Lower leg skin (tissue), 4 donors: ENCODE data around the gene MOK. TPM values are rescaled to one million over a fixed set of nuclear protein-coding genes. Genes with fewer than 3 reads are reported as not detected.
"Not testable (repeated sequence)": the region's sequence is repeated elsewhere in the genome, so short reads cannot be mapped to it uniquely, and the experiment has no call there.

Experiments used
- DNase-seq, 2 donors: peaks; one replicate each; pipeline ENCODE4 v3.0.0-alpha.2; 2019; ENCODE audit warnings: low spot score in 2 of 2
- H3K4me3 ChIP-seq: fragments of 200-600 bp; sonication (generic); 2 replicates; pipeline ENCODE4 v1.5.1; 2017; ENCODE audit warnings: mild to moderate bottlenecking, low read depth; ENCODE audit not compliant: poor library complexity, severe bottlenecking
- POLR2A ChIP-seq, 2 donors: fragments of 450-650 bp; IDR thresholded peaks; one replicate each; pipeline ENCODE4 v1.6.1; 2016 to 2017; ENCODE audit warnings: antibody characterized with exemption in 2 of 2, mild to moderate bottlenecking in 1 of 2, moderate library complexity in 1 of 2
- WGBS, 2 donors: methylation state at CpG; one replicate each; pipeline ENCODE4 v1.1.5; 2018; 5-methylcytosine and 5-hydroxymethylcytosine counted together
- intact Hi-C: fragments of 100-400 bp; cut with DNase I; formaldehyde crosslinking; loops from one replicate; pipeline ENCODE4 v1.15.0; 2023; ENCODE audit warnings: low total_unique reads
- total RNA-seq, 4 donors: library from RNA; depleted of rRNA; stranded (reverse); fragments of >200 nt; gene quantifications; one replicate each; pipeline ENCODE4 v1.1.0, GENCODE V29; 2016
- TF ChIP-seq, protein P1 (sequence below), 3 donors: fragments of 450-650 bp; IDR thresholded peaks; one replicate each; pipeline ENCODE4 v1.5.1; 2016; ENCODE audit warnings: antibody characterized with exemption in 3 of 3, mild to moderate bottlenecking in 3 of 3, moderate library complexity in 2 of 3

The MOK gene
- total RNA-seq, 4 donors from 2014 or later = 2.1 to 12.2 (median 7.8) TPM

DNA sequence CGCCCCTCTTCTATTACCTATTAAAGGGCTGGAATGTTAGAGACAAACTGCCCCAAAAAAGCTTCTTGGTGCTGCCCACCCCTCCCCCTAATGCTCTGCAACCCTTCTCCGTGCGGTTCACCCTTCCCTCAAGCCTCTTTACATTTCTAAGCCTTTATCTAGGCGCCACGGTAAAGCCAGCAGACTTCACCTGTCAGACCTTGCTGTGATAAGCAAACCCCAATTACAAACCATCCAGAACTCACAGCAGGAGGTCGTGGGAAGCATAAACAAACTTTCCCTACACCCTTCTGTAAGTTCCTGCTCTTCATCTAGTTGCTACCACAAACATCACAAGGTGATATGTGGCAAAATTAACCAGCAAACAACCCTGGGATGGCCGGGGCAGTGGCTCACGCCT is 56.8 kb downstream of the MOK start:
- no peak for TF ChIP-seq POLR2A (IDR thresholded peaks at IDR 0.05)
- TF ChIP-seq, protein P1, sequence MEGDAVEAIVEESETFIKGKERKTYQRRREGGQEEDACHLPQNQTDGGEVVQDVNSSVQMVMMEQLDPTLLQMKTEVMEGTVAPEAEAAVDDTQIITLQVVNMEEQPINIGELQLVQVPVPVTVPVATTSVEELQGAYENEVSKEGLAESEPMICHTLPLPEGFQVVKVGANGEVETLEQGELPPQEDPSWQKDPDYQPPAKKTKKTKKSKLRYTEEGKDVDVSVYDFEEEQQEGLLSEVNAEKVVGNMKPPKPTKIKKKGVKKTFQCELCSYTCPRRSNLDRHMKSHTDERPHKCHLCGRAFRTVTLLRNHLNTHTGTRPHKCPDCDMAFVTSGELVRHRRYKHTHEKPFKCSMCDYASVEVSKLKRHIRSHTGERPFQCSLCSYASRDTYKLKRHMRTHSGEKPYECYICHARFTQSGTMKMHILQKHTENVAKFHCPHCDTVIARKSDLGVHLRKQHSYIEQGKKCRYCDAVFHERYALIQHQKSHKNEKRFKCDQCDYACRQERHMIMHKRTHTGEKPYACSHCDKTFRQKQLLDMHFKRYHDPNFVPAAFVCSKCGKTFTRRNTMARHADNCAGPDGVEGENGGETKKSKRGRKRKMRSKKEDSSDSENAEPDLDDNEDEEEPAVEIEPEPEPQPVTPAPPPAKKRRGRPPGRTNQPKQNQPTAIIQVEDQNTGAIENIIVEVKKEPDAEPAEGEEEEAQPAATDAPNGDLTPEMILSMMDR (IDR thresholded peaks at IDR 0.05) = no peak
- intact Hi-C loops = no loop called here
- 88 to 90% methylated on average over 8 of the region's 8 CpGs for WGBS, 2 donors

DNA sequence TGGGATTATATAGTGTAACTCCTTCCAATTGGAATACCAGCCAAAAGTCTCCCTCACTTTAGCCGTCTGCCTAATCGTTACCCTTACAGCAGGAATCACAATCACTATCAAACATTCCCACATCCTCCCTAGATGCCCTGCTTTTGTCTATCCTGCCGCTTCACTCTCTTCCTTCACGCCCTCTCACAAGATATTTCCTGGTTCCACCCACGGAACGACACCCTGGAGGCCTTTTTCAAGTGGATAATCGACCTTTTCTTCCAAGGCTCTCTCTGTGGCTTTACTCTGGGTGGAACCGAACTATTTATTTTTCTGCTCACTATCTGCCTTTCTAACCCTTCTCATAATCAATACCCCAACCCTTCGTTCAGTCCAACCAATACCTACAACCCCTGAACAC is 58.9 kb downstream of the MOK start:
- intact Hi-C loops = no loop called here
- TF ChIP-seq, protein P1 (IDR thresholded peaks at IDR 0.05) = no peak
- no peak for TF ChIP-seq POLR2A (IDR thresholded peaks at IDR 0.05)
- 46 to 55% methylated on average over 9 of the region's 9 CpGs for WGBS, 2 donors
- no peak overlapping the region for H3K4me3 ChIP-seq
- DNase-seq = no peak

More for the DNA sequence above, 56.8 kb downstream of the MOK start:
- no peak for DNase-seq
- H3K4me3 ChIP-seq = no peak overlapping the region

DNA sequence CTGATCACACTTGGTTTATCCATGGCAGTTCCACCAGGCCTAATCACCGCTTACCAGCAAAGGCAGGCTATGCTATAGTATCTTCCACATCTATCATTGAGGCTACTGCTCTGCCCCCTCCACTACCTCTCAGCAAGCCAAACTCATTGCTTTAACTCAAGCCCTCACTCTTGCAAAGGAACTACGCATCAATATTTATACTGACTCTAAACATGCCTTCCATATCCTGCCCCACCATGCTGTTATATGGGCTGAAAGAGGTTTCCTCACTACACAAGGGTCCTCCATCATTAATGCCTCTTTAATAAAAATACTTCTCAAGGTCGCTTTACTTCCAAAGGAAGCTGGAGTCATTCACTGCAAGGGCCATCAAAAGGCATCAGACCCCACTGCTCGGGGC is 61.2 kb downstream of the MOK start:
- 92 to 98% methylated on average over 4 of the region's 4 CpGs for WGBS, 2 donors
- H3K4me3 ChIP-seq, DNase-seq, intact Hi-C loops: not testable (repeated sequence)

DNA sequence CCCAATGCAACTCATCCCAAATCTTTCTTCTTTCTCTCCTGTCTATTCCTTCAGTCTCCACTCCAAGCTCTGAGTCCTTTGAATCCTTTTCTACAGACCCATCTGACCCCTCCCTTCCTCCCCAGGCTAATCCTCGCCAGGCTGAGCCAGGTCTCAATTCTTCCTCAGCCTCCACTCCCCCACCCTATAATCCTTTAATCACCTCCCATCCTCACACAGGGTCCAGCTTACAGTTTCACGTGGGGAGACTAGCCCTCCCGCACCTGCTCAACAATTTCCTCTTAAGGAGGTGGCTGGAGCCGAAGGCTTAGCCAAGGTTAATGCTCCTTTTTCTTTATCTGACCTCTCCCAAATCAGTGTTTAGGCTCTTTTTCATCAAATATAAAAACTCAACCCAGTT is 63.8 kb downstream of the MOK start:
- no peak overlapping the region for H3K4me3 ChIP-seq
- intact Hi-C loops = no loop called here
- DNase-seq = no peak
- TF ChIP-seq, protein P1 (IDR thresholded peaks at IDR 0.05) = no peak
- no peak for TF ChIP-seq POLR2A (IDR thresholded peaks at IDR 0.05)
- 91 to 92% methylated on average over 4 of the region's 4 CpGs for WGBS, 2 donors

DNA sequence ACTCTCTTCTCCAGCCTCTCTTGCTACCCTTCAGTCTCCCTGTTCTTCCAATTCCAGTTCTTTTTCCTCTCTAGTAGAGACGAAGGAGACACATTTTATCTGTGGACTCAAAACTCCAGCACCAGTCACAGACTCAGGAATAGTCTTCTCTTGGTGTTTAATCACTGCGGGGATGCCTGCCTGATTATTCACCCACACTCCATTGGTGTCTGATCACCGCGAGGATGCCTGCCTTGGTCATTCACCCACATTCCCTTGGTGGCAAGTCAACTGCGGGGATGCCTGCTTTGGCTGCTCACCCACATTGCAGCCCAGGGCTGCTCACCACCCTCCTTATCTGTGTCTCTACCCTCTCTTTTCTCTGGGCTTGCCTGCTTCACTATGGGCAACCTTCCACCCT is 64.5 kb downstream of the MOK start:
- DNase-seq, H3K4me3 ChIP-seq, intact Hi-C loops: not testable (repeated sequence)
- WGBS, 2 donors = 95 to 96% methylated on average over 5 of the region's 5 CpGs

DNA sequence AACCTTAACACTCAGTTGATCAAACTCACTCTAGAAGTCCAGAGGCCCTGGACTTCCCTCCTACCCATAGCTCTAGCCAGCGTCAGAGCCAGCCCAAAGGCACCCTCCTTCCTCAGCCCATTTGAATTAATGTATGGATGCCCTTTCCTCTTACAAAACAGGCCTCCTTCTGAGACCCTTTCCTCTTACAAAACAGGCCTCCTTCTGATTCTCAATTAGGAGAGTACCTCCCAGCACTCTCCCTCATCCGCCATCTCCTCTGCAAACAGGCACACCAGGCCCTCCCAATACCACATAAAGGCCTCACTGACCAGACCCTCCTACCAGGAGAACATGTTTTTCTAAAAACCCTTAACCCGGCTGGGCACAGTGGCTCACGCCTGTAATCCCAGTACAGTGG is 65.7 kb downstream of the MOK start:
- no peak overlapping the region for H3K4me3 ChIP-seq
- DNase-seq = no peak
- TF ChIP-seq, protein P1 (IDR thresholded peaks at IDR 0.05) = no peak
- TF ChIP-seq POLR2A (IDR thresholded peaks at IDR 0.05) = no peak
- WGBS, 2 donors = 91 to 96% methylated on average over 4 of the region's 4 CpGs
- intact Hi-C loops = loop anchor here (10.0 kb wide), 2 partner anchors 66 to 276 kb away; partner anchors contain the start of gene MOK

DNA sequence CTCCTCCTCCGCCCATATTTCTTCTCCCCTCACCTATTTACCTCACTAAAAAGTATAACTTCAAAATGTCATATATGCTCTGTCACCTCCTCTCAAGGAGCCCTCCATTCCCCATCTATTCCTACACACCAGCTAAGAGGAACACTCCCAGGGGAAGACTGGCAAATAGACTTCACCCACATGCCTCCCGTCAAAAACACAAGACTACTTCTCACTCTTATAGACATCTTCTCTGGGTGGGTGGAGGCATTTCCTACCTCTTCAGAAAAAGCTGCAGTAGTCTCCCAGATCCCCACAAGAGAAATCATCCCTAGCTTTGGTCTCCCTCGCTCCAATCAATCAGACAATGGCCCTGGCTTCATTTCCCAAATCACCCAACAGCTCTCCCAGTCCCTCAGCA is 66.2 kb downstream of the MOK start:
- no peak for TF ChIP-seq POLR2A (IDR thresholded peaks at IDR 0.05)
- TF ChIP-seq, protein P1 (IDR thresholded peaks at IDR 0.05) = no peak
- WGBS, 2 donors = 92 to 100% methylated on average over 3 of the region's 3 CpGs
- H3K4me3 ChIP-seq = no peak overlapping the region
- intact Hi-C loops = loop anchor here (10.0 kb wide), 2 partner anchors 66 to 276 kb away; partner anchors contain the start of gene MOK
- no peak for DNase-seq
